IMR-90 (cell line): ENCODE measurements around the gene SMAD7. TPM values are rescaled to one million over a fixed set of nuclear protein-coding genes. Genes with fewer than 3 reads are reported as not detected.

Experiments used
- USF2 ChIP-seq: fragments of 150-350 bp; IDR thresholded peaks from 2 replicates; pipeline ENCODE4 v1.6.1; 2017; ENCODE audit warnings: mild to moderate bottlenecking, antibody characterized with exemption, low read length, low read depth
- polyA plus RNA-seq, 3 experiments: library from polyadenylated mRNA; depleted of rRNA; stranded (reverse); fragments of >200 nt; gene quantifications; 2 replicates each; pipeline ENCODE4 v1.2.3, GENCODE V29; 2012; ENCODE audit warnings: low replicate concordance in 1 of 3
- total RNA-seq: library from RNA; depleted of rRNA; stranded (reverse); fragments of >200 nt; gene quantifications from 2 replicates; pipeline ENCODE4 v1.2.3, GENCODE V29; 2012

The SMAD7 gene
- total and polyA plus RNA-seq, 2 of the 4 experiments (the other 2 are of a cell fraction) = 15.8 to 17.6 TPM

GRCh38 chr18:48902023-48902855, 48.5 kb downstream of the SMAD7 start (continued):
- TF ChIP-seq USF2 = no peak
